Measurements from ENCODE around the gene IPCEF1.

DNA sequence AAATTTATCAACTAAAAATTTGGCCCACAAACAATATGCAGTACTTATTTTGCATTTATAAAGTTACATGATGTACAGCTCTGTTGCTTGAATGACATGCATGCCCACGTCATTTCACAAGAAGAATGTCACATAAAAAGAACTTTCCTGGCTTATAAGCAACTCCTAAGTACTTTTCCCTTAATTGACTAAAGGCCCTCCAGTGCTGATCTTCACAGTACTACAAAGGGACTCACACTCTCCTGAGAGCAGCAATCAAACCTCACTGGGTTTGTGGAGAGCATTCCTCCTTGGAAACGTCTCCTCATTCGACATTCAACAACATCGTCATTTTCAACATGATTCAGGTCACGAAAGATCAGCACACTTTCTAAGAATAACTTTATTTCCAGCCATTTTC, 111.1 kb downstream of the IPCEF1 start:
- TF ChIP-seq POLR2AphosphoS5 (IDR thresholded peaks at IDR 0.05; ENCODE audit: borderline replicate concordance, low read depth, low read length) (no peak), EZH2 (IDR thresholded peaks at IDR 0.05) (no peak)

Data from SK-N-MC (cell line).